Measurements from ENCODE around the gene CARHSP1. TPM values are rescaled to one million over a fixed set of nuclear protein-coding genes. Genes with fewer than 3 reads are reported as not detected.

The CARHSP1 gene
- total and polyA plus RNA-seq, 5 donors: 28.6 to 75.0 (median 36.0) TPM

DNA sequence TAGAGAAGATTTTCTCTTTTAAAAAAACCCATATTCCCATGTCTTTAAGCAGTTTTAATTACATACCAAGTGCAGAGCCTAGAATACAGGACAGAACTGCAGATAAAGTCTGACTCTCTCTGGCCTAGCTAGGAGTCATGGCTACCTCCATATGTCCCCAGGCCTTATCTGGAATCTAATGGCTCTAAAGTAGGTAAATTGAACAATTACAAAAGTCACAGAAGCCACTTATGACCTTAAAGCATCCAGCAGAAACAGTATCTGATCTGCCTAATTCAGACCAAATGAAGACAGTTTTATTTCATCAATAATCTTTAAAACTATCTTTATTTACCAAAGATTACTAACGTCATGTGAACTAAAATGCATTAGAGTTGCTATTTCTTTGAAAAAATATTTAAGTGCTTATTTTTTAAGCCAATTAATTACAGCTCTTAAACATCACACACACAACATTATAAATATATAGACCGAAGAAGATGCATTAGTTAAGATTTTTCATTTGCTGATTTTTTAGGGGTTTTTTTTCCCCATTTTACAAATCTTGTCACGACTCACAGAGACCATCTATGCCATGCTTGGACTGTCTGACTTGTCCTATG, 42.4 kb downstream of the CARHSP1 start:
- Histone ChIP-seq H3K9me3 (ENCODE audit: control insufficient read depth, low read length) (no peaks in the 10 kb centered on the region), H3K27ac (ENCODE audit: low read length) (no peak overlapping the region), H3K27me3 (ENCODE audit: control insufficient read depth, insufficient read depth) (no peaks in the 10 kb centered on the region), H3K4me1 (ENCODE audit: control insufficient read depth, insufficient read depth, low read length) (no peaks in the 10 kb centered on the region), H3K4me3 (ENCODE audit: low read length) (no peak overlapping the region)
- no peak for DNase-seq
- intact Hi-C loops (cut with DNase I): no loop called here
- ATAC-seq: no peak
- 90% methylated on average over 3 of the region's 3 CpGs for WGBS

DNA sequence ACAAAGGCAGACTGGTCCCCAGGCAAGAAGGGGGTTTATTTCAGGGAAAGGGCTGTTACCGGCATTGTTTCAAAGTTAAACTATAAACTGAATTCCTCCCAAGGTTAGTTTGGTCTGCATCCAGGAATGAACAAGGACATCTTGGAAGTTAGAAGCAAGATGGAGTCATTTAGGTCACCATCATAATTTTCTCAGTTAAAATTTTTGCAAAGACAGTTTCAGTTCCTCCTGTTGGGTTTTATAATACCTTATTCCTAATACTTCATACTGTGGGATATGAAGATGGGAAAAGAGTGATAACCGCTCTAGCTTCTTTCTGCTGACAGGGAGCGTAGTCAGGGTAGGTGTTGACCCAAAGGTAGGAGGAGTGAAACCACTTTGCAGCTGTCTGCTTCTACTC, 46.4 kb downstream of the CARHSP1 start:
- no peak for ATAC-seq
- DNase-seq: no peak
- Histone ChIP-seq H3K27ac (ENCODE audit: low read length) (no peak overlapping the region), H3K4me3 (ENCODE audit: low read length) (no peak overlapping the region), H3K9me3 (ENCODE audit: control insufficient read depth, low read length) (no peaks in the 10 kb centered on the region), H3K4me1 (ENCODE audit: control insufficient read depth, insufficient read depth, low read length) (no peaks in the 10 kb centered on the region), H3K27me3 (ENCODE audit: control insufficient read depth, insufficient read depth) (no peaks in the 10 kb centered on the region)
- 94% methylated on average over 3 of the region's 3 CpGs for WGBS
- intact Hi-C loops (cut with DNase I): no loop called here

DNA sequence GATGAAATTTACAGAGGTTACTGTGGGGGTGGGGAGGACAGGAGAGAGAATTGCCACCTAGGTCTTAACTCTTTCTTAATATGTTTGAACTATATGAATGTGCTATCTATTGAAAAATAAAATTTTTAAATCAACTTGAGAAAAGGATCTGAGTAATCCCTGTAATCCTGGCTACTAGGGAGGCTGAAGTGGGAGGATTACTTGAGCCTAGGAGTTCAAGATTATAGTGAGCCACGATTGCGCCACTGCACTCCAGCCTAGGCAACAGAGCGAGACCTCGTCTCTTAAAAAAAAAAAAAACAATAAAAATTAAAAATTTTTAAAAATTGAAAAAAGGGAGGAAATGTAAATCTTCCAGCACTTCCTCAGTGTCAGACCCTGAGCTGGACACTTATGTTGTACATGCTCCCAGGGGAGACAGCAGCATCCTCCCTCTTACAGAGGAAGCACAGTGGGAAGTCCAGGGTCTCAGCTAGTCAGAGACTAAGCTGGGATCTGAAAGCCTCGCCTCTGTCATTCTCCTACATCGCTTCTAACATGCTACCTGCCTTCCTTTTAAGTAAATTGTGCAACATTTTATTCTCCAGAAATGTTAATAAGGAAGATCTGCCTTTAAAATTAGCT, 49.3 kb downstream of the CARHSP1 start:
- 73% methylated on average over 6 of the region's 6 CpGs for WGBS
- no peak overlapping the region for H3K27ac ChIP-seq (ENCODE audit: low read length)
- no peaks in the 10 kb centered on the region for H3K9me3 ChIP-seq (ENCODE audit: control insufficient read depth, low read length)
- H3K27me3 ChIP-seq (ENCODE audit: control insufficient read depth, insufficient read depth): no peaks in the 10 kb centered on the region
- no peak overlapping the region for H3K4me3 ChIP-seq (ENCODE audit: low read length)
- intact Hi-C loops (cut with DNase I): no loop called here
- DNase-seq (no peak), ATAC-seq (no peak)
- no peaks in the 10 kb centered on the region for H3K4me1 ChIP-seq (ENCODE audit: control insufficient read depth, insufficient read depth, low read length)

DNA sequence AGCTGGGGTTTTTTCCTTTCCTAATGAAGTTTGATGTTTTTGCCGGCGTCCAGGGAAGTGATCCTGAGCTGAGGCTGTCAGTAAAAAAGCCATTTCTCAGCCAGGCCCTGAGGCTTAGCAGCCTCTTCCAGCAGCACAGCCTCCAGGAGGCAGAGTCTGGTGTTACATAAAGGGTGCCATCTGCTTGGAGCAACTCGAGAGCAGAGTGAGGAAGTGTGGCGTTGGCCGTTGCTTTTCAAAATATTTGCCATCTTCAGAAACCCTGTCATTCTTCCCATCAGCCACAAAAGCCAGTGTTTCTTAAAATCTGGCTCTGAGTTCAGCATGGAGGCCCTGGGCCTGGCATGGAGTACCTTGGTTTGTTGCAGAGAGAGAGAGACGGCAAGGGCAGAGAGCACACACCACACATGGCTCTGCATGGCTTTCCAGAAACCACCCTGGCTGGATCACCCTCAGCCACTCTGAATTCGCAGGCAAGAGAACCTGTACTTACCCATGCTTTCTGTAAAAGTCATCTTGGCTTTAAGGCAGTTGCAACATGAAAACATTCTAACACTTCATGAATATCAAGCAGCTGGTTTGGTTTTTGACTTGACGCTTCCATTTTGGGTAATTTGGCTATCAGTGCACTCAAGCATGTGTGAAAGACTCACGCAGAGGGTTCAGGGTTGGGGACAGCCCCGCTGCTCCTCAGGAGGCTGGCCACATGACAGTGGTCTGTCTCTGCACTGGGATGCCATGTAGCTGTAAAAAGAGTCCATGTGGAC, 50.1 kb downstream of the CARHSP1 start:
- WGBS: 62% methylated on average over 10 of the region's 10 CpGs
- Histone ChIP-seq H3K4me1 (ENCODE audit: control insufficient read depth, insufficient read depth, low read length) (no peaks in the 10 kb centered on the region), H3K27ac (ENCODE audit: low read length) (peak overlapping the region; percentile 15), H3K27me3 (ENCODE audit: control insufficient read depth, insufficient read depth) (no peaks in the 10 kb centered on the region), H3K4me3 (ENCODE audit: low read length) (no peak overlapping the region), H3K9me3 (ENCODE audit: control insufficient read depth, low read length) (no peaks in the 10 kb centered on the region)
- DNase-seq (no peak), ATAC-seq (peak; percentile 55 to 70)
- intact Hi-C loops (cut with DNase I): no loop called here

GRCh38 chr16:8816967-8817655, 51.7 kb downstream of the CARHSP1 start:
- H3K9me3 ChIP-seq (ENCODE audit: control insufficient read depth, low read length): no peaks in the 10 kb centered on the region
- no peak overlapping the region for H3K27ac ChIP-seq (ENCODE audit: low read length)
- intact Hi-C loops (cut with DNase I): no loop called here
- 73% methylated on average over 6 of the region's 6 CpGs for WGBS
- H3K4me1 ChIP-seq (ENCODE audit: control insufficient read depth, insufficient read depth, low read length): no peaks in the 10 kb centered on the region
- ATAC-seq (no peak), DNase-seq (no peak)
- no peak overlapping the region for H3K4me3 ChIP-seq (ENCODE audit: low read length)
- no peaks in the 10 kb centered on the region for H3K27me3 ChIP-seq (ENCODE audit: control insufficient read depth, insufficient read depth)

GRCh38 chr16:8814095-8814806, 54.6 kb downstream of the CARHSP1 start:
- 95% methylated on average over 14 of the region's 14 CpGs for WGBS
- H3K4me3 ChIP-seq (ENCODE audit: low read length): no peak overlapping the region
- H3K4me1 ChIP-seq (ENCODE audit: control insufficient read depth, insufficient read depth, low read length): no peaks in the 10 kb centered on the region
- H3K9me3 ChIP-seq (ENCODE audit: control insufficient read depth, low read length): no peaks in the 10 kb centered on the region
- H3K27me3 ChIP-seq (ENCODE audit: control insufficient read depth, insufficient read depth): no peaks in the 10 kb centered on the region
- no peak overlapping the region for H3K27ac ChIP-seq (ENCODE audit: low read length)
- intact Hi-C loops (cut with DNase I): no loop called here
- ATAC-seq: no peak
- no peak for DNase-seq

DNA sequence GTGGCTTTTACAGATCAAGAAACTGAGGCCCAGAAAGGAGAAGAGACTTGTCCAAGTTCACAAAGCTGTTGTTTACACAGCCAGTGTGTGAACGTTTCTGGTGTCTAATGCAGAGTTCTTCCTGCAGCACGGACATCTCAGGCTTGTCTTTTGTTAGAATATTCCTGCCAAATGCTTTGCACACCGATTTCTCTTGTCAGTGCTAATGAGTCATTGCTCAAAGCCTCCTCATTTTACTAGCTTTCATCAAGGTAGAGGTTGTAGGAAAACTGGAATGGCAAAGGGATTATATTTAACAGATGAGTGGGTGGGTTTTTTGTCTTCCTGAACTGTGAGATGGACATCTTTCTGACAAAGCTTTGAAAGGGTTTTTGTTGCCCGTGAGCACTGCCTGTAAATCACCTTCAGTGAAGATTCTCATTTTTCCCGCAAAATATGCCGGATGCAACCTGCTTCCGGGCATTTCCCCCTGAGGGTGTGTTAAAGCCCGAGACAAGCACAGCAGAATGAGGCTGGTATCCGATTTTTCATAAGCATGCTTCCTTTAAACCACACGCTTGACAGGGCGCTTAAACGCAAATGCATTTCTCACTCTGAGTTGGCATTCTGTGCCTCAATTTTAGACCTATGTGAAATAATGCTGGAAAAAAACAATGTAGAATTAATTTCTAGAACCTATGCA, 56.5 kb downstream of the CARHSP1 start:
- ATAC-seq (no peak), DNase-seq (no peak)
- H3K4me1 ChIP-seq (ENCODE audit: control insufficient read depth, insufficient read depth, low read length): no peaks in the 10 kb centered on the region
- H3K27ac ChIP-seq (ENCODE audit: low read length): no peak overlapping the region
- H3K27me3 ChIP-seq (ENCODE audit: control insufficient read depth, insufficient read depth): no peaks in the 10 kb centered on the region
- intact Hi-C loops (cut with DNase I): no loop called here
- no peaks in the 10 kb centered on the region for H3K9me3 ChIP-seq (ENCODE audit: control insufficient read depth, low read length)
- WGBS: 88% methylated on average over 12 of the region's 12 CpGs
- no peak overlapping the region for H3K4me3 ChIP-seq (ENCODE audit: low read length)

- no peak overlapping the region for H3K27ac ChIP-seq (ENCODE audit: low read length)
- no peaks in the 10 kb centered on the region for H3K27me3 ChIP-seq (ENCODE audit: control insufficient read depth, insufficient read depth)
- H3K4me3 ChIP-seq (ENCODE audit: low read length): no peak overlapping the region
- H3K9me3 ChIP-seq (ENCODE audit: control insufficient read depth, low read length): no peaks in the 10 kb centered on the region
- ATAC-seq (peak in 1 of 2 donors; percentile 38), DNase-seq (no peak)
- no peaks in the 10 kb centered on the region for H3K4me1 ChIP-seq (ENCODE audit: control insufficient read depth, insufficient read depth, low read length)
- WGBS: 81% methylated on average over 11 of the region's 11 CpGs
- intact Hi-C loops (cut with DNase I): no loop called here
These were observed 60.0 kb downstream of the CARHSP1 start for GRCh38 chr16:8808613-8809353.

DNA sequence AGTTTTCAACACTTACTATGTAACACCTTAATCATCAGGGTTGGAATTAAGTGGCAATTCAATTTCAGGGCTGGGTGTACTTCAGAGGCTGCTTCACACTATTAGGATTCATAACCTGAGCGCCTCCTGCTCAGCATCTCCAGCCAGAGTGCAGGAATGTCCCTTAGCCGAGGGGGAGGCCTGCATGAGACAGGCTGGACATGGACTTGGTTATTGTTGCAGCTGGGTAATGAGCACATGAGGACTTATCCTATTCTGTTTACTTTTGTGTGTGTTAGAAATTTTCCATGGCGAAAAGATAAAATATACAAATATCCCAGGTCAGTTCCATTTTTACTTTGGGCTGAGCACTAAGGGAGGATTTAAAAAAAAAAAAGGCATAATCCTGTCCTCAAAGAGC, 60.8 kb downstream of the CARHSP1 start:
- WGBS: 92% methylated on average over 3 of the region's 3 CpGs
- no peak overlapping the region for H3K4me3 ChIP-seq (ENCODE audit: low read length)
- no peaks in the 10 kb centered on the region for H3K4me1 ChIP-seq (ENCODE audit: control insufficient read depth, insufficient read depth, low read length)
- no peak for DNase-seq
- H3K27me3 ChIP-seq (ENCODE audit: control insufficient read depth, insufficient read depth): no peaks in the 10 kb centered on the region
- ATAC-seq: no peak
- H3K9me3 ChIP-seq (ENCODE audit: control insufficient read depth, low read length): no peaks in the 10 kb centered on the region
- no peak overlapping the region for H3K27ac ChIP-seq (ENCODE audit: low read length)
- intact Hi-C loops (cut with DNase I): no loop called here

DNA sequence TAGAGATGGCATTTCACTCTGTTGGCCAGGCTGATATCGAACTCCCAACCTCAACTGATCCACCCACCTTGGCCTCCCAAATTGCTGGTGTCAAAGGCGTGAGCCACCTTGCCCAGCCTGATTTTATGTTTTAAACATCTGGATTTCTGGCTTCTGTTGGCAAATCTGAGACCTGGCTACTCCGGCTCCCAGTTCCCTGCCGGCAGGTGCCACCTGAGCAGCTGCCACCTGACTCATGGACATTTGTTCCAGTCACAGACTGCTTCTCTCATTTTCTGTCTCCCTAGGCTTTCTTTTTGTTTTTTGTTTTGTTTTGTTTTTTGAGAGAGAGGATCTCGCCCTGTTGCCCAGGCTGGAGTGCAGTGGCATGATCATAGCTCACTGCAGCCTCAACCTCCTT, 61.6 kb downstream of the CARHSP1 start:
- DNase-seq: no peak
- intact Hi-C loops (cut with DNase I): no loop called here
- no peaks in the 10 kb centered on the region for H3K27me3 ChIP-seq (ENCODE audit: control insufficient read depth, insufficient read depth)
- ATAC-seq: no peak
- no peak overlapping the region for H3K27ac ChIP-seq (ENCODE audit: low read length)
- WGBS: 95% methylated on average over 5 of the region's 5 CpGs
- H3K9me3 ChIP-seq (ENCODE audit: control insufficient read depth, low read length): no peaks in the 10 kb centered on the region
- H3K4me1 ChIP-seq (ENCODE audit: control insufficient read depth, insufficient read depth, low read length): no peaks in the 10 kb centered on the region
- H3K4me3 ChIP-seq (ENCODE audit: low read length): no peak overlapping the region

Measured in right cardiac atrium (tissue), 5 donors.